Stimulated activated CD8-positive, alpha-beta memory T cell treated with anti-CD3 and anti-CD28 coated beads, Interleukin-2, amount 100 ng/mL, for 1 hour (primary cell): ENCODE results near the gene DRICH1.
"Not testable (repeated sequence)": the region's sequence is repeated elsewhere in the genome, so short reads cannot be mapped to it uniquely, and the experiment has no call there.

Experiments
- DNase-seq, 2 donors: peaks; one replicate each; pipeline ENCODE4 v3.0.0-alpha.2; 2020; ENCODE audit warnings: low read depth in 2 of 2

The DRICH1 gene

DNA sequence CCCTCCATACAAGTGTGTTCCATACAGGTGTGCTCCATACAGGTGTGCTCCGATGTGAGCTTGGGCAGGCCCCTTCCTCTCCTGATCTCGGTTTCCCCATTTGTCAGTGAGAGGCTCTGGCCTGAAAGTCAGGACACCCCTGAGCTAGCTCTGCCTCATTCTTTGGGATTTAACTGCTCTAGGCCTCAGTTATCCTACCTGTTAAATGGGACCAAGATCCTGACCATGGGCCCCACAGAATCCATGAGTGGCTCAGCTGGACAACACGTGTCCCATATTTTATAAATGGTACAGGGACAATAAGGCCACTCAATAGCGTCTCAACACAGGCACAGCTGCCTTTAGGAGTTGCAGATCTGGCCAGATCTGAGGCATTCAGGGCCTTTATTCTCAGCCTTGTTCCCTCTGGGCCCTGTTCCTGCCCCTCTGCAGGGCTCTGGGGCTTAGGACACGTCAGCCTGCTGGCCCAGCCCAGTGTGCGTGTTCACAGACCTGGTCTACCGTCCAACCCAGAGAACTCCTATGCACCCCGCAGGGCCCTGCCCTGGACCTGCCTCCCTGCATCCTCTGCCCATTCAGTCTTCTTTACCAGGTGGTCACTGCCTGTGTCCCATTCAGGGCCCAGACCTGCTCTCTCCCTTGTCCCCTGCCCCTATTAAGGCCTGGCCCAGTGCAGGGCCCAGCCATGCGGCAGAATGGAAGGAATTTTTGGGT is 33.2 kb downstream of the DRICH1 start:
- no peak for DNase-seq

DNA sequence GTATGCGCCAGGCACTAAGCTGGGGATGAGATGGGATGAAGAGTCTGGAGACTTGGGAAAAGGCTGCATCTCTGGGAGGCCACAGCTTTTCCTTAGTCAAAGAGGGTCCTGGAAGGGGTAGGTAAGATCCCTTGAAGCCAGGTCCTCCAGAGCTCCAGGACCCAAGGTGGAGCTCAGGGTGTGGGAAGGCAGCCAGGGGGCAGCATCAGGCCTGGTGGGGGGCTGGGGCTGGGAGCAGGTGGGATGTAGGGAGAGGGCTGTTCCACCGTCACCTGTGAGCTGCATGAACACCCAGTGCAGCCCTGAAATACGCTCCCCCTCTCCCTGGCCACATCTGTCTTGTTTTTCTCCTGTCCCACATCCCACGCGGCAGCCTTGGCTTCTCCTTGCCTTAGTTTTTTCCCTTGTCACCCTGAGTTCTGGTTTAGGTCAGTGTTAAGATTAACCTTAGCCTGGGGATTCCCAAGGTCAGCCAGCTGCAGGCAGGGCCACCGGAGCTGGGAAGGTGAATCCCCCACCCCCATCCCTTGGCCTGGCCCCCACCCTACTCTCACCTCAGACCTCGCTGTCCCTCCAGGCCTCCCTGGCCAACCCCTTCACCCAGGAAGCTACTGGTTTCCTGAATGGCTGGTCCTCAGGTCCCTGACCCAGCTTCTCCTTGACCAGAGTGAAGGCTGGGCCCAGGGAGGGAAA is 34.4 kb downstream of the DRICH1 start:
- DNase-seq, result not testable (repeated sequence)

DNA sequence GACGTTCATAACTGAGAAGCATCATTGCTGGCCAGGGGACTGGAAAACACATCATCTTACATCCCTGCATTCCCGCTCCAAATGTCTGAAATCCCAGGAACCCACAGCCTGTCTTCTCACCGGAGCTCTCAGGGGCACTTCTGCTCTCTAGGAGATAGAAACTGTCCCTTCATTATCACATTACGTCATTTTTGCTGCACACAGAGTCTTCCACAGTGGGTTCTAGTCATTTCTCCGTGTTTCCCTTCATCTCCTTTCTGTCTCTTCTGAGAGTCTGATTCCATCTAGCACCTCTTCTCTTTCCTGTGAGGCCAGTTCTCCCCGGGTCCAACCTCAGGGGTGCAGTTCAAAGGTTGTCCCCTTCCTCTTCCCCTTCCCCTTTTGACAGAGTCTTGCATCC is 36.2 kb downstream of the DRICH1 start:
- DNase-seq, result not testable (repeated sequence)

DNA sequence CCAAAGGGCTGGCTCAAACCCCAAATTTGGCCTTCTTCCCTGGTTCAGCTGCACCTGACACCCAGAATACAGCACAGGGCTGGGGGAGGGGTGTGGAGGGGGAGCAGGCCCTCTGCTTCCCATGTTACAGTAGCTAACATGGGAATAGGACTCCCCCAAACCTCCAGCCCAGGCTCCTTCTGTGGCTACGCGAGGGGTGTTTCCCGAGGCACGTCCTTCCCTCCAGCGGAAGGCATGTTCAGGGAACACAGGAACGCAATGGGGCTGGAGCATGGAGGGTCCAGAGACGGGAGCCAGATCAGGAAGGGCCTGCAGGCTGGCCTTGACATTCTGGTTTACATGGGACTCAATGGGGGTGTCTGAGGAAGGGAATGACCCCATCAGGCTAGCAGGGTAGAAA is 40.3 kb downstream of the DRICH1 start:
- no peak for DNase-seq

DNA sequence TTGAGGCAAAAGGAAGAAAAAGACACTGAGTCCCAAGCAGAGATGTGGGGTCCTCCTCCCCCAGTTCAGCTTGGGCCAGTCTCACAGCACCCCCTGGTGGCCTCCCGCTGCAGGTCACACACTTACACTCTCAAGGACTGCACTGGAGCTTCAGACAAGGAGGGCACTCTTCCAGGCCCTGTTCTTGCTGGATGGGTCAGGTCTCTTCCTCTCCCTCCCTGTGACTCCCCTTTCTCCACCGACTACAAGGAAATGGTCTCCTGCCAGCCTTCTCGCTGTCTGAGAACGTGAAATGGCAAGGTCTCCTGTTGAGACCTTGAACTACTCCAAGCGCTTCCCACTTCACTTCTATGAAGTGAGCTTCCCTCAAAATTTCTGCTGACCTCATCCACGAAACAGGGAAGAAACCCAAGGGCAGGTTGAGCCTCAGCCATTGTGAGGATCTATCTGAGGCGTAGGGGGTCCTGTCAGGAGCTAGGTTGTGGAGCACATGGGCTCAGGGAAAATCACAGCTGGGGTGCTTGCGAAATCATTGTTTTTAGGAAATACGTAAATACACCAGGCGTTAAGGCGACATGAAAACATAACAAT is 40.8 kb downstream of the DRICH1 start:
- peak; percentile 11 to 33 for DNase-seq

DNA sequence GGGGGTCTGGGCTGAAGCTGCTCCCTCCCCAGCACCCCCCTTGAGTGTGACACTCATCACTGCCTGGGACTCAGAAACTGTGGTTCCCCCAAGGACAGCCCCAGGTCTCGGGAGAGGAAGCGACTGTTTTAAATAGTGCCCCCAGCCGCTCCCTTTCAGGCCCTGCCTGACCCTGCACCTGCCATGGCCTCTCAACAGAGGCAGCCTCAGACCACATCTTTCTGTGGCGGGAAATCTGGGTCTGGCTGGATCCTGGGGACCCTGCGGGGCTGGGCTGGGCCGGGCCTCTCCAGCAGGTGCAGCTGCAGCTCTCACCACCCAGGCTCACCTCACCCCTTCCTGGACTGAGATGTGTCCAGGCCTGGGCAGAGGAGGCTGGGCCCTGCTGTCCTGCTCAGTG is 48.3 kb downstream of the DRICH1 start:
- DNase-seq, result no peak

DNA sequence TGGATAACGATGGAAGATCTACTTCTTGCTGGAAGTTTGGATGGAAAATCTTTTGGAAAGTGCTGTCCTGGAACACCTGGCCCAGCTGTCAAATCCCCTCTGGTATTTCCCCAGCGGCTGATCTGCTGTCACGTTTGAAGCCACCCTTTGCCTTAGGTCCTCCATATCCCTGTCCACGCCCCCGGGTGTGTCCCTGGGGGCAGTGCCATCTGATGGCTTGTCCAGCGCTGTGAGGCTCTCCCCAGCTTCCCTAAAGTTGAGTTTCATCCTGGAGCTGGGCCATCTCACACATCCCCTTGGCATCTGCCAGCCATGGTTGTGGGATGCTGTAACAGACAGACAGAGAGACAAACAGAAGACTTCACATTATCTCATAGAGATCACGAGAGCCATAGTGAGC is 49.0 kb downstream of the DRICH1 start:
- DNase-seq, result no peak

DNA sequence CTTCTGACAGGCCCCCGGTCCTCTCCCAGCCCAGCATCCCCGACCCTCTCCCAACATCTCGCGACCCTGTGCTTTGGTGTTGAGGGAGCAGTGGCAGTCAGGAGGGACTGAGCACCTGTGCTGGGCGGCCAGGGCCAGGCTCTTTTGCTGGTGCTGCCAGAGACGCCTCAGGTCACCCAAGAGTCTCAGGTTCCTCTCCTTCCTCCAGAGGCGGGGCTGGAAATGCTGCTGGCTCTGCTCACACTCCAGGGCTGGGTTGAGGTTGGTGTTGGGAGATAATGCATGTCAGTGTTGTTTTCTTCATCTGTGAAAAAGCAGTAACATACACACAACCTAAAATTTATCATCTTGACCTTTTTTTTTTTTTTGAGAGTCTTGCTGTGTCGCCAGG is 50.9 kb downstream of the DRICH1 start:
- no peak for DNase-seq

DNA sequence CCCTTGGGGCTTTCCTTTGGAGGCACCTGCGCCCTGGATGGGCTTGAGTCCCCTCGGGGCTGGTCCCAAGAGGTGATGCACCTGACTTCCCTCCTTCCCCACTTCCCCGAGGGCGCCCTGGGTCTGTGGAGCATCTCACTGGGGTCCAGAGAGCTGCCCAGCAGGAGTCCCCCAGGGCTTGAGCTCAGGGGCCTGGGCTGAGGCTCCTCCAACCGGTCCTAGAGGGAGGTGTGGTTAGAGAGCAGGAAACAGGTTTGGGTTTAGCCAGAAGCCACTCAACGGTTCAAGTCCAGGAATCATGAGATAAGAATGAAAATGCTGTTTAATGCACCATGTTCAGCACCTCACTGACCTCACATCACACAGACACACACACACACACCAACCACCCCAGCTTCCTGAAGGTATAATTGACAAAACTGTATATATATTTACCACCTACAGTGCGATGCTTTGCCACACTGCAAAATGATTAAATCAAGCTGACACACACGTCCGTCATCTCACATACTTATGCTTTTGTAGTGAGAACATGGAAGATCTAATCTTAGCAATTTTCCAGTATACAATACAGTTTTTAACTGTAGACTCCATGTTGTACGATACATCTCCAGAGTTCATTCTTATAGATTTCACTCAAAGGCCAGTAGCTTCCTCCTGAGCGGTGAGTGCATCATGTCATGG is 51.4 kb downstream of the DRICH1 start:
- DNase-seq, result no peak

DNA sequence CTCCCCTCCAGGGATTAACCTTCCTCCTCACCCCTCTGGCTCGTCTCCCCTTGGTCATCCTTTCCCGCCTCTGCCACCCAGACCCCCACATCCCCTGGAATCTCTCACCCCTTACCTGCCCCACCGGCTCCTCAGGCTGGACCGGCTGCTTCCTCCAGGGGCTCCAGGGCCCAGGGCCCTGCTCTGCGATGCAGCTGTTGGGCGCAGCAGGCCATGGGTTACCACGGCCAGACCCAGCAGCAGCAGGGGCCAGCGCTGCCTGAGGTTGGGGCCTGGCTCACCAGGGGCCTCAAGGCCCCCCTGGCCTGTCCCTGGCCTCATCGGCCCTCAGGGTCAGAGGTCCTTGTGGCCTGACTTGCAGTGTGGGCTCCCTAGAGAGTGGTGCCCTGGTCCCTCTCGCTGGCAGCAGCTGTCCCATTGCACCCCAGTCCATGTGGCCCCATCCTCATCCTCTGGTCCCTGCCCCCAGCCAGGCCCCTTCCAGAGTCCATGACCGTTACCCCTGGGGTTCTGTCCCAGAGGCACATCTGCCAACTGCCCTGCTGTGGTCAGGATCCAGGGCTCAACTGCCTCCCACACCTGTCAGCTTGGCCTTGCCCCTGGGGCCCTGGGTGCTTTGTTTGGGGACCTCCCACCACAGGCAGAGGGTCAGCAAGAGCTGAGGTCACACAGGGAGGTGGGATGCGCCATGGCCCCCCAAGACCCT is 52.1 kb downstream of the DRICH1 start, which contains the start of gene IGLL1:
Gene IGLL1 (minus strand): TSS at position 421 of the 706 bp plus-strand sequence. CDS start 100 bp downstream, at position 321.
- DNase-seq, result no peak

DNA sequence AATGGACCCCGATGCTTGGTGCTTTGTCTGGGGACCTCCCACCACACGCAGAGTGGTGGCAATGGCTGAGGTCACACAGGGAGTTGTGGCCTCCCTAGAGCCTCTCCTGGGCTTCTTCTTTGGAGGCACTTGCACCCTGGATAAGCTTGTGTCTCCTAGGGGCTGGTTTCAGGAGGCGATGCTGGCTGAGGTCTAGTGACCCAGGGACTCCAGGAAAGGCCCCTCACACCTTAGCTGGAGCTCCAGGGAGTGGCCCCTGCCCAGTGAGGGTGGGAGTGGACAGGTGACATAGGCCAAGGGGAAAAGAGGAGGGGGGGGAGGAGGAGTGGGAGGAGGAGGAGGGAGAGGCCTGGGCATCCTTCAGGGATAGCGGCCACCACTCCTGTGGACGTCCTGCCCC is 52.8 kb downstream of the DRICH1 start:
- no peak for DNase-seq

DNA sequence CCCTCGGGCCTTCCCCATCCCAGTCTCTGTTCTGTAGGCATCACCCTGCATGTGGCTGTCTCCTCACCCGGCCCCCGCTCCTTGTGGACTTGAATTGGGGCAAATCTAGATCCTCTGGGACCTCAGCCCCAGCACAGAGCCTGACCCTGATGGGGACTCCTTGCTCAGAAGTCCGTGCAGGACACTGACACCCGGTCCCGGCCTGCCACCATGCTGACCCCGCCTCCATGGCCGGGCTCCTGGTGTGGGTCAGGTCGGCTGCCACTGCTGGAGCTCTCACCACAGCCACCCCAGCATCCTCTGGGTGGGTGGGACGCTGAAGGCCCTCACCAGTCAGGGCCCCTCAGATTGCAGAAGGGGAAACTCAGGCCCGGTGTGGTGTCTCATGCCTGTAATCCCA is 53.8 kb downstream of the DRICH1 start:
- no peak for DNase-seq

DNA sequence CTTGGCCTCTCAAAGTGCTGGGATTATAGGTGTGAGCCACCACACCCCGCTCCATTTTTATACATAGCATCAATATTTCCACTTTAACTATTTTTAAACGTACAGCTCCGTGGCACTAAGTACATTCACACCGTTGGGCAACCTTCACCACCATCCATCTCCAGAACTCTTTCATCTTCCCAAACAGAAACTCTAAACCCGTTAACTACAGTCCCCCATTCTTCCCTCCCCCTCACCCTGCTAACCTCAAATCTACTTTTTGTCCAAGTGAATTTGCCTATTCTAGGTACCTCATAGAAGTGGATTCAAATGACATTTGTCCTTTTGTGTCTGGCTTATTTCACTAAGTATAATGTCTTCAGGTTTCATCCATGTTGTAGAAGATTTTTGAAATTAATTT is 55.4 kb downstream of the DRICH1 start:
- DNase-seq, result no peak

DNA sequence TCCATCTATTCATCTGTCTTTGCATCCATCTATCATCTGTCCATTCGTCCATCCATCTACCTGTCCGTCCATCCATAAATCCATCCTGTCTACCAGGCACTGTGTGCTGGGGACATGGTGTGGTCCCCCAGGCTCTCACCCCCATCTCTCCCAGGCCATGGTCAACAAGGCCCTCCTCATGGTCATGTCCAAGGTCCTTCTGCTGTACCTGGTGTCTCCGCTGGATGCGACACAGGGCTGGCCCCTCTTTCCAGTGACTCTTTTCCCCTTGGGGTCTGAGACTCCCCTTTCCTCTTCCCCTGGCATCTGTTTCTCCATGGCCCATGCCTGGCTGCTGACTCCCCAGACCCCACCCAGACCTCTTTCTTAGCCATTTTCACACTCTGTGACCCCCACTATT is 56.5 kb downstream of the DRICH1 start:
- DNase-seq, result no peak

DNA sequence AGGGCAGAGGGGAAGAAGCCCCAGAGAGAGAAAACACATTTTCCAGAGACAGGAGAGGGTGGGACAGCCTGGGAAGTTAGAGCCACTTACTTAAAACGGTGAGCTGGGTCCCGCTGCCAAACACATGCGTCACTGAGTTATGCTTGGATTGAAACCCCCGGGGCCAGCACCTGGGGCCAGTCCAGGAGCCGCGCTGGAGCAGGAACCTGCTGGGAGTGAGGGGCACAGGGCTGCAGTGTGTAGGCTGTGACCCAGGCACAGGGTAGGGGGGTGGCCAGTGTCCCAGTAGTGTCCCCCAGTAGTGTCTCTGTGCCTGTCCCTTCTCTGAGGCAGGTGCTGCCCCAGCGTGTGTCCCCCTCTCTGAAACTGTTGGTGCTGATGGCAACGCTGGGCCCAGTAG is 57.2 kb downstream of the DRICH1 start:
- no peak for DNase-seq

DNA sequence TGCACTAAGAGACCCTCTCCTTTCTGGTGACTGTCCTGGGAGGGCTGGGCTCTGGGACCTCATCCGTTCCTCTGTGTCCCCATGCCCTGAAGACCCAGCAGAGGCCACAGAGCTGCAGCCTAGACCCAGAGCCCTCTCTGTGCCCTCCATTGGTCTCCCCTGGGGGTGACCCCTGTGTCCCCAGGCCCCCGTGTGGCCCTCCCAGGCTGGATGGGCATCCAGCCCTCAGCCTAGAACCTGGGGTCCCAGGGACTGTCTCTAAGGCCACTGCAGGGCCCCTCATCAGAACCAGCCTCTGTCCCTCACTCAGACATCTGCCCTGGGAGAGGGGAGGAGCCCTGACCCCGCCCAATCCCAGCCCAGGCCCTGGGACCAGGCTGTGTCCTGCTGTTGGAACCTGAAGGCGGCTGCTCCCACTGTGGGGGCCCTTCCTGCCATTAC is 57.7 kb downstream of the DRICH1 start:
- DNase-seq, result no peak

DNA sequence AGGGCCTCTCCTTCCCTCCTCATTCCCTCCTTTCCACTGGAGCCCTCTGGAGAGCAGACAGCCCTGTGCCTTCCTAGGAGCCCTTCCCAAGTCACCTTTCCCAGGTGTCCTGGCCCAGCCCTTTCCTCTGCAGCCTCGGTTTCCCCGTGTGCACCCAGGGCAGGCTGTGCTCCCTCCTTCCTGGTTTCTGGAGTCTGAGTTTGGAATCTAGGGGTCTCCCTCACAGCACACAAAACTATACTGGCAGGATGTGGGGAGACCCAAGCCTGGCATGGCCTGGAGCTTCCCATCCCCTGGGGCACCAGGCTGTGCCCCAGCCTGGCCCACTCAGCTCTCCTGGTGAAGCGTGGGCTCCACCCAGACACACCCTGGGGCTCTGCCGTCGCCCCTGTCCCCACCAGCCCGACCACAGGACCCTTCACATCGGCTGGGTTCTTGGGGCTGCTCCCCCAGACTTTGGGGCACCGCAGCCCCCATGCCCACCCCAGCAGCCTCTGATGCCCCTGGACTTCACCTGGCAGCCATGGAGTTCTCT is 58.4 kb downstream of the DRICH1 start:
- DNase-seq, result not testable (repeated sequence)

DNA sequence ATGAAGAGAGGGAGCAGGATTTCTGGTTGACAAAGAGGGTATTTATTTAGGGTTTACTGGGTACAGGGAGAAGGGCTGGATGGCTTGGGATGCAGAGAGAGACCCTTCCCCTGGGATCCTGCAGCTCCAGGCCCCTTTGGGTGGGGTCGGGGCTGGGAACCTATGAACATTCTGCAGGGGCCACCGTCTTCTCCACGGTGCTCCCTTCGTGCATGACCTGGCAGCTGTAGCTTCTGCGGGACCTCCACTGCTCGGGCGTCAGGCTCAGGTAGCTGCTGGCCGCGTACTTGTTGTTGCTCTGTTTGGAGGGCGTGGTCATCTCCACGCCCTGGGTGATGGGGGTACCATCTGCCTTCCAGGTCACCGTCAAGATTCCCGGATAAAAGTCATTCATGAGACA is 59.0 kb downstream of the DRICH1 start:
- not testable (repeated sequence) for DNase-seq

DNA sequence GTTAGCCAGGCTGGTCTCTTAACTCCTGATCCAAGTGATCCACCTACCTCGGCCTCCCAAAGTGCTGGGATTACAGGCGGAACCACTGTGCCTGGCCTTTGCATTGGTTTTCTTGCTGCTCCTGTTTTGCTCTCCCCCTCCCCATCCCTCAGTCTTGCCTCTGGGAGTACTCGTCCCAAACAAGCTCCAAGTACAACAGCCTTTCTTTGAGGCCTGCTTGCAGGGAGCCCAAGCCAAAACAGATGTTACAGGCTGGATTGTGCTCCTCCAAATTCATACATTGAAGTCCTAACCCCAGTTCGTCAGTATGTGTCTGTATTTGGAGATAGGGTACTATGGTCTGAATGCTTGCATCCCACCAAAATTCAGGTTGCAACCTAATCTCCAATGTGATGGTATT is 60.6 kb downstream of the DRICH1 start:
- DNase-seq, result no peak

DNA sequence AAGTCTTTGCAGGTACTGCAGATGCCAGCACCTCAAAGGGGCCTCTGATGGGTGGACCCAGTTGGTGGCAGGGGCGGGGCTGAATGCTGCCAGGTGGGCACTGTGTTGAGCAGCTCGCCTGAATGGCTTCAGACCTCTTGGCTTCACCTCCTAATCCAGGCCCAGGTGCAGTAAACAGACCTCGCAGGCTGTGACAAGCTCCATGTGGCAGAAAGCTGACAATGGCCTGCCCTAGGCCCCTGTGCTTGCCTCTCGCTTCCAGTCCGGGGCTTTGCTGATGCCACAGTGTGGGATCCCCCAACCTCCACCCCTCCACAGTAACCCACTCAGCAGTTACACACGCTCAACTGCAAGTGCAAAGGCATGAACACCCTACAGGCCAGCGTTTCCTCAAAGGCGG is 61.4 kb downstream of the DRICH1 start:
- no peak for DNase-seq

DNA sequence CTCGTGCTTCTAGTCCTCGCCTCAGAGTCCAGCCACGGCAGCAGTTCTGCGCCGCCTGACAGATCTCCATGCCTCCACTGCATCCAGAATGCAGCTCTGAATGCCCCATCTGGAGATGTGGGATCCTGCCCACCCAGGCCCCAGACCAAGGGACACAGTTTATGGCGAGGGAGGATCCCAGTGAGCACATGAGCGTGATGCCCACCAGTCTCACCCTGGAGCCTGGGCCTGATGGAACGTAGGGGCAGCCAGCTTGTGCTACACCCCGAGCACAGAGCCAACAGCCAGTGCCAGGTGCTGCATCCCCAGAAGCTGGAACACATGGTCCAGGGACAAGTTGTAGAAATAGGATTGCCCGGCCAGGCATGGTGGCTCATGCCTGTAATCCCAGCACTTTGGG is 62.4 kb downstream of the DRICH1 start:
- DNase-seq, result no peak

DNA sequence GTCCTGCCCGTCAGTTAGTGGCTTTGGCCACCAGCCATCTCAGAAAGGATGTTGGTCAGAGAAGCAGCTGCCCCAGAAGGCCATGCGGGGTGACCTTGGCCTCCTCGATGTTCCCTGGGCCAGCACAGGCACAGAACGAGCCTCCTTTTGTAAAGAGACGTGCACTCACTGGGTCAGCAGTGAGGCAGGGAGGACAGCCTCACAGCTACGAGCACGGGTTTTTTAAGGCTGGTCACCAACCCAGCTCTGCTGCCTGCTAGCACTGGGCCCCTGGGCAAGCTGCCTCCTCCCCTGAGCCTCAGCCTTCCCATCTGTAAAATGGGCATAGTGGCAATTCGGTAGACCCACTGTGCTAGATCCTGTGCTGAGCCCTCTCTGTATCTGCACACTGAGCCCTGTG is 62.8 kb downstream of the DRICH1 start:
- no peak for DNase-seq
